Measurements from ENCODE around the gene MAP1B.

MAP1B gene

DNA sequence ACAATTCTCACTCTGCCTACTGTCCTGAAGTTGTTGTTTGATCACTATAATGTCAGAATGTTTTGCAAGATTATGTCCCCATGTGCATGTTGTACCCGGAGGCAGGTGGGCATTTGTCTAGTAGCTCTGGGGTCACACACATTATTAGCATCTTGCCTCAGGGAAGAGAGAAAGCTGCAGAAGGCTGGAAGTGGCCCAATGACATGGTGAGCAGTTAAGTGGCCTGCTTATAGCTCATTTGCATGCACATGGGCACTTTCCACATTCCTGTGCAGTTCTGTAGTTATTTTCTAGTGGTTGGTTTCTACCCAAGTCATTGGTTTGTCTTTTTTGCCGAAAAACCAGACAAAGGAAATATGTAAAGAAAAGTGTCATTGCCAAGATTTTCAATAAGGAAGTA lies 80.9 kb downstream of the MAP1B start:
- TF ChIP-seq CTCF (IDR thresholded peaks at IDR 0.05; ENCODE audit: extremely low read depth, insufficient read depth, missing control alignments) = no peak
- DNase-seq (ENCODE audit: low spot score) = no peak
- in situ Hi-C loops (cut with MboI; ENCODE audit: low pct_unique_long_range_greater_than_20kb, low sequenced_read_pairs, unreplicated experiment) = no loop called here

GRCh38 chr5:72189146-72189545 lies 81.9 kb downstream of the MAP1B start:
- no peak for DNase-seq (ENCODE audit: low spot score)
- in situ Hi-C loops (cut with MboI; ENCODE audit: low pct_unique_long_range_greater_than_20kb, low sequenced_read_pairs, unreplicated experiment) = no loop called here
- no peak for TF ChIP-seq CTCF (IDR thresholded peaks at IDR 0.05; ENCODE audit: extremely low read depth, insufficient read depth, missing control alignments)

- no peak for TF ChIP-seq CTCF (IDR thresholded peaks at IDR 0.05; ENCODE audit: extremely low read depth, insufficient read depth, missing control alignments)
- in situ Hi-C loops (cut with MboI; ENCODE audit: low pct_unique_long_range_greater_than_20kb, low sequenced_read_pairs, unreplicated experiment) = no loop called here
- DNase-seq (ENCODE audit: low spot score) = no peak
Observed at GRCh38 chr5:72191404-72191803, 84.1 kb downstream of the MAP1B start.

DNA sequence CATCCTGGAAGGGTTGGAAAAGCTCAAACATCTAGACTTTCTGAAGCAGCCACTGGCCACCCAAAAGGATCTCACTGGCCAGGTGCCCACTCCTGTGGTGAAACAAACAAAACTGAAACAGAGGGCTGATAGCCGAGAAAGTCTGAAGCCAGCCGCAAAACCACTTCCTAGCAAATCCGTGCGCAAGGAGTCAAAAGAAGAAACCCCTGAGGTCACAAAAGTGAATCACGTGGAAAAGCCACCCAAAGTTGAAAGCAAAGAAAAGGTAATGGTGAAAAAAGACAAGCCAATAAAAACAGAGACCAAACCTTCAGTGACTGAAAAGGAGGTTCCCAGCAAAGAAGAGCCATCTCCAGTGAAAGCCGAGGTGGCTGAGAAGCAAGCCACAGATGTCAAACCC lies 87.6 kb downstream of the MAP1B start:
- DNase-seq (ENCODE audit: low spot score) = peak; percentile 49
- in situ Hi-C loops (cut with MboI; ENCODE audit: low pct_unique_long_range_greater_than_20kb, low sequenced_read_pairs, unreplicated experiment) = no loop called here
- TF ChIP-seq CTCF (IDR thresholded peaks at IDR 0.05; ENCODE audit: extremely low read depth, insufficient read depth, missing control alignments) = no peak

DNA sequence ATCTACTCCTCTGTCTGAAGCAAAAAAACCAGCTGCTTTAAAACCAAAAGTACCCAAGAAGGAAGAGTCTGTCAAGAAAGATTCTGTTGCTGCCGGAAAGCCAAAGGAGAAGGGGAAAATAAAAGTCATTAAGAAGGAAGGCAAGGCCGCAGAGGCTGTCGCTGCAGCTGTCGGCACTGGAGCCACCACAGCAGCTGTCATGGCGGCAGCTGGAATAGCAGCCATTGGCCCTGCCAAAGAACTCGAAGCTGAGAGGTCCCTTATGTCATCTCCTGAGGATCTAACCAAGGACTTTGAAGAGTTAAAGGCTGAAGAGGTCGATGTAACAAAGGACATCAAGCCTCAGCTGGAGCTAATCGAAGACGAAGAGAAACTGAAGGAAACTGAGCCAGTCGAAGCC lies 88.3 kb downstream of the MAP1B start:
- in situ Hi-C loops (cut with MboI; ENCODE audit: low pct_unique_long_range_greater_than_20kb, low sequenced_read_pairs, unreplicated experiment) = no loop called here
- DNase-seq (ENCODE audit: low spot score) = no peak
- no peak for TF ChIP-seq CTCF (IDR thresholded peaks at IDR 0.05; ENCODE audit: extremely low read depth, insufficient read depth, missing control alignments)

DNA sequence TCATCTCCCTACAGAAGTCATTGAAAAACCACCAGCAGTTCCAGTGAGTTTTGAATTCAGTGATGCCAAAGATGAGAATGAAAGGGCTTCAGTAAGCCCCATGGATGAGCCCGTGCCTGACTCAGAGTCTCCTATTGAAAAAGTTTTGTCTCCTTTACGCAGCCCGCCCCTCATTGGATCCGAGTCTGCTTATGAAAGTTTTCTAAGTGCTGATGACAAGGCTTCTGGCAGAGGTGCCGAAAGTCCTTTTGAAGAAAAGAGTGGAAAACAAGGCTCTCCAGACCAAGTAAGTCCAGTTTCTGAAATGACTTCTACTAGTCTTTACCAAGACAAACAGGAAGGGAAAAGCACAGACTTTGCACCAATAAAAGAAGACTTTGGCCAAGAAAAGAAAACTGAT lies 90.1 kb downstream of the MAP1B start:
- in situ Hi-C loops (cut with MboI; ENCODE audit: low pct_unique_long_range_greater_than_20kb, low sequenced_read_pairs, unreplicated experiment) = no loop called here
- no peak for DNase-seq (ENCODE audit: low spot score)
- no peak for TF ChIP-seq CTCF (IDR thresholded peaks at IDR 0.05; ENCODE audit: extremely low read depth, insufficient read depth, missing control alignments)

GRCh38 chr5:72199681-72200080 lies 92.4 kb downstream of the MAP1B start:
- in situ Hi-C loops (cut with MboI; ENCODE audit: low pct_unique_long_range_greater_than_20kb, low sequenced_read_pairs, unreplicated experiment) = no loop called here
- no peak for DNase-seq (ENCODE audit: low spot score)
- TF ChIP-seq CTCF (IDR thresholded peaks at IDR 0.05; ENCODE audit: extremely low read depth, insufficient read depth, missing control alignments) = no peak

Data from GM13977 (cell line).